T-helper 17 cell (primary cell): ENCODE results near the gene PRSS22. TPM values are rescaled to one million over a fixed set of nuclear protein-coding genes. Genes with fewer than 3 reads are reported as not detected.

ENCODE experiments used
- ATAC-seq: fragments of 150-1000 bp; cut with Tn5 transposase; 2 replicates; pipeline ENCODE4 v1.10.0; 2021; ENCODE audit warnings: mild to moderate bottlenecking, moderate library complexity
- DNase-seq, 3 donors: peaks; one replicate each; pipeline versions ENCODE4 v3.0.0 to v3.0.0-alpha.2; 2020 to 2021
- H3K9me3 ChIP-seq: one replicate; pipeline ENCODE4 v1.7.0; 2013; ENCODE audit warnings: low read length, mild to moderate bottlenecking; ENCODE audit not compliant: control insufficient read depth, poor library complexity, severe bottlenecking
- H3K27ac Mint-ChIP-seq: one replicate; pipeline ENCODE4 v1.8.0; 2022; ENCODE audit warnings: mild to moderate bottlenecking, moderate library complexity, mixed read lengths
- H3K27me3 Mint-ChIP-seq: one replicate; pipeline ENCODE4 v1.8.0; 2022; ENCODE audit warnings: mixed read lengths
- H3K36me3 Mint-ChIP-seq: one replicate; pipeline ENCODE4 v1.8.0; 2022; ENCODE audit warnings: low read depth, mixed read lengths
- H3K4me1 Mint-ChIP-seq: one replicate; pipeline ENCODE4 v1.8.0; 2022; ENCODE audit warnings: mild to moderate bottlenecking, mixed read lengths
- H3K4me3 Mint-ChIP-seq: one replicate; pipeline ENCODE4 v1.8.0; 2022; ENCODE audit warnings: mild to moderate bottlenecking, moderate library complexity, mixed read lengths
- total RNA-seq, 4 donors: library from RNA in 2 of 4; stranded (reverse) in 2 of 4; gene quantifications; one replicate each; pipeline ENCODE4 v1.2.3 and lab custom pipeline; 2022 to 2026

PRSS22 gene
- total RNA-seq, 2 donors from 2014 or later, result 0.37 to 0.92 TPM

DNA sequence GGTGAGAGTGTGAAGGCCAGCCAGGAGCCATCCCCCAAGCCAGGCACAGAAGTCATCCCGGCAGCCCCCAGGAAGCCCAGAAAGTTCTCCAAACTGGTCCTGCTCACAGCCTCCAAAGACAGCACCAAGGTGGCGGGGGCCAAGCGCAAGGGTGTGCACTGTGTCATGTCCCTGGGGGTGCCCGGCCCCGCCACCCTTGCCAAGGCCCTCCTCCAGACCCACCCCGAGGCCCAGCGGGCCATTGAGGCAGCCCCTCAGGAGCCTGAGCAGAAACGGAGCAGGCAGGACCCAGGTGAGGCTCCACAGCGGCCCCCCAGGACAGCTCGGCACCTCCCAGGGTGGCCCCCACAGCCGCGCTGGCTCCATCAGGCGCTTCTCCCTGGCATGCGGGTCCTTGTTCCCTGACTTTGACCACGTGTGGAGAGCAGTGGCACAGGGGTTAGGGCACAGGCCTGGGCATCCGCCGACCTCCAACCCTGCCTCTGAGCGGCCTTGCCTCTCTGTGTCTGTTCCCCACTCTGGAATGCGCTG is 38.6 kb upstream of the PRSS22 start:
- Mint-ChIP-seq H3K27ac (no peak overlapping the region), H3K36me3 (no peaks in the 10 kb centered on the region), H3K4me3 (no peak overlapping the region), H3K4me1 (peaks cover 2% of the 10 kb centered on the region), H3K27me3 (no peaks in the 10 kb centered on the region)
- ATAC-seq (no peak), DNase-seq (no peak)
- H3K9me3 ChIP-seq, result no peaks in the 10 kb centered on the region

GRCh38 chr16:2895813-2896212 is 37.8 kb upstream of the PRSS22 start:
- no peaks in the 10 kb centered on the region for H3K27me3 Mint-ChIP-seq
- no peak for ATAC-seq
- no peak overlapping the region for H3K27ac Mint-ChIP-seq
- no peak for DNase-seq
- no peaks in the 10 kb centered on the region for H3K9me3 ChIP-seq
- no peaks in the 10 kb centered on the region for H3K4me1 Mint-ChIP-seq
- no peak overlapping the region for H3K4me3 Mint-ChIP-seq
- no peaks in the 10 kb centered on the region for H3K36me3 Mint-ChIP-seq

DNA sequence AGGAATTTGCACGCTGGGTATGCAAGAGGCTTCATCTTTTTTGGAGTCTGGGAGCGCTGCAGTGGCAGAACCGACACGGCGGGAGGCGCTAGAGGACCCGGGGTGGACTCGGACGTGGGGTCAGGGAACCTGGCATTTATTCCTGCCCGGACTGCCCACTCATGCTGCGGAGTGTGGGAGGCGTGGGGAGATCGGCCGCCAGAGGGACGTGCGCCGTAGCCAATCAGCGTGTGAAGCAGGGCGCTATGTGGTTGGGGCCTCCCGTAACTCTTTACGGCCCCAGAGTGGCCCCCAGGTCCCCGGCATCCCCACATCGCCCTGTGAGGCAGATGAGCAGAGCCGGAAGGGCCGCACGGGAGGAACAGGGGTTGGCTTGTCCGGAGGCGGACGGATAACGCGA is 36.3 kb upstream of the PRSS22 start:
- H3K4me1 Mint-ChIP-seq, result no peaks in the 10 kb centered on the region
- no peak overlapping the region for H3K4me3 Mint-ChIP-seq
- H3K36me3 Mint-ChIP-seq, result no peaks in the 10 kb centered on the region
- no peaks in the 10 kb centered on the region for H3K9me3 ChIP-seq
- DNase-seq, result no peak
- no peaks in the 10 kb centered on the region for H3K27me3 Mint-ChIP-seq
- ATAC-seq, result no peak
- no peak overlapping the region for H3K27ac Mint-ChIP-seq

DNA sequence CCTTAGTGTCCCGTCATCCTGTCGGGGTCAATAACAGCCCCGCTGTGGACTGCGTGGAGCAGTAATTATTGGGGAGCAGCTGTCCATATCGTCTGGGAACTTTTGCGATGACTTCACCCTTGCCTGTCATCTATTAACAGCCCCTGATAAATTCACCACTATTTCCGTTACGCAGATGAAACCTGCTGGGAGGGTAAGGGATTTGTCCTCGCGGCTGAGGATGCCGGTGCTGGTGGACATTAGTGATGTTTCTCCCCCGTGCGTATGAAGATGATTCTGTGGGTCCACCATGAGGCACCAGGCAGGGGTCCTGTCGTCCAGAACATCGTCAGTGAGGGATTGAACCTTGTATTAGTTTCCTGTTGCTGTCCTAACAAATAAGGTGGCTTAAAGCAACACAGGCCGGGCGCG is 26.1 kb upstream of the PRSS22 start:
- Mint-ChIP-seq H3K4me1 (peaks cover 6% of the 10 kb centered on the region), H3K27ac (no peak overlapping the region), H3K4me3 (peak overlapping the region; percentile 95), H3K27me3 (no peaks in the 10 kb centered on the region), H3K36me3 (no peaks in the 10 kb centered on the region)
- DNase-seq (no peak), ATAC-seq (no peak)
- no peaks in the 10 kb centered on the region for H3K9me3 ChIP-seq

DNA sequence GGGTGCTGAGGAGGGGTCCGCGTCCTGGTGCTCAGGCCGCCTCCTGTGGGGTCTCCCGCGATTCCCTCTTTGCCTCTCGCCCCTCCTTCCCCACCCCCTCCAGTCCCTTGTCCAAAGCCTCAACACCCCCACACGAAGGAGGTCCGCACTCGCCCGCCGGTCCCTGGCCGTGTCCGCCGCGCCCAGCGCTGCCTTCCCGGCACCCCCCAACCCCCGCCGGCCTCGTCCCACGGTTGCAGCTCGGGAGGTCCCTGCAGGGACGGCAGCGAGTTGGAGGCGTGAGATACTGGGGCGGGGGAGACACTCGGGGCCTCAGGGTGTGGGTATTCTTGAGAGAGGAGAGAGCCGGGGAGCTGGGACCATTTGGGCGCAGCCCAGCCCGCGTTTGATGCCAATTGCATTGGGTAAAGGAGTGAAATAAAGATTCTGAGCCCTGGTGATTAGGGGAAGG is 25.5 kb upstream of the PRSS22 start:
- Mint-ChIP-seq H3K27me3 (no peaks in the 10 kb centered on the region), H3K4me3 (peak overlapping the region; percentile 95), H3K4me1 (peaks cover 6% of the 10 kb centered on the region), H3K36me3 (no peaks in the 10 kb centered on the region), H3K27ac (no peak overlapping the region)
- no peaks in the 10 kb centered on the region for H3K9me3 ChIP-seq
- no peak for DNase-seq
- no peak for ATAC-seq

GRCh38 chr16:2882650-2883457 is 24.9 kb upstream of the PRSS22 start, which contains the start of gene FLYWCH2:
TSS of gene FLYWCH2 (plus strand) at chr16:2883215. CDS start at chr16:2896450, 13,235 bp downstream.
- Mint-ChIP-seq H3K27me3 (no peaks in the 10 kb centered on the region), H3K36me3 (no peaks in the 10 kb centered on the region), H3K27ac (peak within 1 kb of the TSS; percentile 84), H3K4me3 (peak within 1 kb of the TSS; percentile 95), H3K4me1 (peaks cover 6% of the 10 kb centered on the region)
- ATAC-seq (peak; percentile 91), DNase-seq (peak; percentile 98 to 100 (median 100))
- H3K9me3 ChIP-seq, result no peaks in the 10 kb centered on the region

- H3K27me3 Mint-ChIP-seq, result no peaks in the 10 kb centered on the region
- peak in 1 of 3 donors; percentile 37 for DNase-seq
- no peak for ATAC-seq
- H3K4me3 Mint-ChIP-seq, result peak overlapping the region; percentile 95
- H3K27ac Mint-ChIP-seq, result peak overlapping the region; percentile 84
- H3K9me3 ChIP-seq, result no peaks in the 10 kb centered on the region
- peaks cover 6% of the 10 kb centered on the region for H3K4me1 Mint-ChIP-seq
- no peaks in the 10 kb centered on the region for H3K36me3 Mint-ChIP-seq
Observed at GRCh38 chr16:2881783-2882649, 24.0 kb upstream of the PRSS22 start.

- H3K4me1 Mint-ChIP-seq, result peaks cover 8% of the 10 kb centered on the region
- H3K4me3 Mint-ChIP-seq, result no peak overlapping the region
- no peak for ATAC-seq
- H3K27ac Mint-ChIP-seq, result no peak overlapping the region
- no peaks in the 10 kb centered on the region for H3K9me3 ChIP-seq
- H3K27me3 Mint-ChIP-seq, result no peaks in the 10 kb centered on the region
- no peak for DNase-seq
- H3K36me3 Mint-ChIP-seq, result no peaks in the 10 kb centered on the region
Observed at GRCh38 chr16:2879854-2880508, 22.0 kb upstream of the PRSS22 start.

- Mint-ChIP-seq H3K27ac (peak overlapping the region; percentile 45), H3K36me3 (no peaks in the 10 kb centered on the region), H3K4me1 (peaks cover 4% of the 10 kb centered on the region), H3K4me3 (no peak overlapping the region), H3K27me3 (no peaks in the 10 kb centered on the region)
- DNase-seq, result peak; percentile 39 to 72 (median 61)
- H3K9me3 ChIP-seq, result no peaks in the 10 kb centered on the region
- ATAC-seq, result peak; percentile 100
Observed at GRCh38 chr16:2874912-2875362, 17.0 kb upstream of the PRSS22 start.

GRCh38 chr16:2874032-2874911 is 16.3 kb upstream of the PRSS22 start:
- peaks cover 4% of the 10 kb centered on the region for H3K4me1 Mint-ChIP-seq
- H3K27me3 Mint-ChIP-seq, result no peaks in the 10 kb centered on the region
- peak overlapping the region; percentile 45 for H3K27ac Mint-ChIP-seq
- no peaks in the 10 kb centered on the region for H3K9me3 ChIP-seq
- H3K36me3 Mint-ChIP-seq, result no peaks in the 10 kb centered on the region
- ATAC-seq (no peak), DNase-seq (no peak)
- H3K4me3 Mint-ChIP-seq, result no peak overlapping the region

GRCh38 chr16:2871926-2872325 is 14.0 kb upstream of the PRSS22 start:
- H3K9me3 ChIP-seq, result no peaks in the 10 kb centered on the region
- DNase-seq, result no peak
- Mint-ChIP-seq H3K27me3 (no peaks in the 10 kb centered on the region), H3K36me3 (no peaks in the 10 kb centered on the region), H3K4me3 (no peak overlapping the region), H3K4me1 (peaks cover 12% of the 10 kb centered on the region), H3K27ac (no peak overlapping the region)
- ATAC-seq, result no peak
